Progenitor cell of endocrine pancreas (in vitro differentiated cells): ENCODE results near the gene TDRD12. TPM values are rescaled to one million over a fixed set of nuclear protein-coding genes. Genes with fewer than 3 reads are reported as not detected.

Experiments
- DNase-seq: peaks from one replicate; pipeline ENCODE4 v3.0.0; 2021; ENCODE audit warnings: low spot score; ENCODE audit not compliant: unreplicated experiment
- H3K27ac Mint-ChIP-seq: 2 replicates; pipeline ENCODE4 v1.8.0; 2021; ENCODE audit warnings: mild to moderate bottlenecking, moderate library complexity, mixed read lengths
- H3K27me3 Mint-ChIP-seq: 2 replicates; pipeline ENCODE4 v1.8.0; 2021; ENCODE audit warnings: mixed read lengths
- H3K36me3 Mint-ChIP-seq: 2 replicates; pipeline ENCODE4 v1.8.0; 2022; ENCODE audit warnings: mixed read lengths; ENCODE audit not compliant: insufficient read depth
- H3K4me1 Mint-ChIP-seq: 2 replicates; pipeline ENCODE4 v1.8.0; 2021; ENCODE audit warnings: low read depth, mixed read lengths
- H3K4me3 Mint-ChIP-seq: 2 replicates; pipeline ENCODE4 v1.8.0; 2021; ENCODE audit warnings: low read depth, mild to moderate bottlenecking, moderate library complexity, mixed read lengths
- H3K9me3 Mint-ChIP-seq: 2 replicates; pipeline ENCODE4 v1.8.0; 2021; ENCODE audit warnings: low read depth, mixed read lengths
- total RNA-seq: library from RNA; stranded (reverse); gene quantifications from 2 replicates; pipeline ENCODE4 v1.2.1, GENCODE V29; 2021
- TF ChIP-seq, protein P1 (sequence below): fragments of 200-600 bp; sonication (generic); IDR thresholded peaks from one replicate; pipeline ENCODE4 v1.5.0; 2021; ENCODE audit warnings: antibody characterized with exemption, mild to moderate bottlenecking; ENCODE audit not compliant: unreplicated experiment

TDRD12 gene
- total RNA-seq, 1 donor from 2014 or later = 0.29 TPM

DNA sequence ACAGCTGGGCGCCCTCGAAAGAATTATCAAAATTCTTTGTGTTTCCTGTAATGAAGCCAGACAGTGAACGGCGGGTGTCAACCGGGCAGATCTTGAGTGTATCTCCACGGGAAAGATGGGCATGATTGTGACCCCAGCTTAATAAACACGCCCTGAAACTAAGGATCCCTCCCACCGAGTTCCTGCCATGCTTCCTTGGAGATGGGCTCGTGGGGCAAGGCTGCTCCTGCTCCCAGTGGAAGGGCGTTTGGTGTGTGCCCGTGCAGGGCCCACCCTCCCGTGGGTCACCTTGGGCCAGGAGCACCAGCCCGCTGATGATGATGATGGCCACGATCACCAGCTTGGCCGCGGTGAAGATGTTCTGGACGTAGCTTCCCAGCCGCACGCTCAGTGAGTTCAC is 142.6 kb downstream of the TDRD12 start:
- TF ChIP-seq, protein P1, sequence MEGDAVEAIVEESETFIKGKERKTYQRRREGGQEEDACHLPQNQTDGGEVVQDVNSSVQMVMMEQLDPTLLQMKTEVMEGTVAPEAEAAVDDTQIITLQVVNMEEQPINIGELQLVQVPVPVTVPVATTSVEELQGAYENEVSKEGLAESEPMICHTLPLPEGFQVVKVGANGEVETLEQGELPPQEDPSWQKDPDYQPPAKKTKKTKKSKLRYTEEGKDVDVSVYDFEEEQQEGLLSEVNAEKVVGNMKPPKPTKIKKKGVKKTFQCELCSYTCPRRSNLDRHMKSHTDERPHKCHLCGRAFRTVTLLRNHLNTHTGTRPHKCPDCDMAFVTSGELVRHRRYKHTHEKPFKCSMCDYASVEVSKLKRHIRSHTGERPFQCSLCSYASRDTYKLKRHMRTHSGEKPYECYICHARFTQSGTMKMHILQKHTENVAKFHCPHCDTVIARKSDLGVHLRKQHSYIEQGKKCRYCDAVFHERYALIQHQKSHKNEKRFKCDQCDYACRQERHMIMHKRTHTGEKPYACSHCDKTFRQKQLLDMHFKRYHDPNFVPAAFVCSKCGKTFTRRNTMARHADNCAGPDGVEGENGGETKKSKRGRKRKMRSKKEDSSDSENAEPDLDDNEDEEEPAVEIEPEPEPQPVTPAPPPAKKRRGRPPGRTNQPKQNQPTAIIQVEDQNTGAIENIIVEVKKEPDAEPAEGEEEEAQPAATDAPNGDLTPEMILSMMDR = no peak
- H3K36me3 Mint-ChIP-seq = peaks cover 5% of the 10 kb centered on the region
- no peak overlapping the region for H3K27ac Mint-ChIP-seq
- no peak overlapping the region for H3K4me3 Mint-ChIP-seq
- no peaks in the 10 kb centered on the region for H3K4me1 Mint-ChIP-seq
- no peak for DNase-seq
- H3K9me3 Mint-ChIP-seq = no peaks in the 10 kb centered on the region
- no peaks in the 10 kb centered on the region for H3K27me3 Mint-ChIP-seq

DNA sequence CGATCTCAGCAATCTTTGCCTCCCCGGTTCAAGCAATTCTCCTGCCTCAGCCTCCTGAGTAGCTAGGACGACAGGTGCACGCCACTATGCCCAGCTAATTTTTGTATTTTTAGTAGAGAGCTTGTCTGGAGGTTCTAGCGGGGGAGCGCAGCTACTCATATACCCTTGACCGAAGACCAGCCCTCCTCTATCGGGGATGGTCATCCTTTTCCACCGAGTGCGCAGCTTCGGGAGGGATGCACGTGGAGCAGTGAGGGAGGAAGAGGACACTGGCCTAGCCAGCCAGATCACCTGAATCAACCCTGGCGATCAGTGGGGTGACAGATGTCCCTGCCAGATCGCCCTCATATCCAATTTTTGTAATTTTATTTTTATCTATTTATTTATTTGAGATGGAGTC is 143.2 kb downstream of the TDRD12 start:
- TF ChIP-seq, protein P1 = no peak
- Mint-ChIP-seq H3K9me3 (no peaks in the 10 kb centered on the region), H3K27me3 (no peaks in the 10 kb centered on the region), H3K36me3 (peaks cover 5% of the 10 kb centered on the region), H3K4me3 (no peak overlapping the region), H3K4me1 (no peaks in the 10 kb centered on the region), H3K27ac (no peak overlapping the region)
- no peak for DNase-seq

DNA sequence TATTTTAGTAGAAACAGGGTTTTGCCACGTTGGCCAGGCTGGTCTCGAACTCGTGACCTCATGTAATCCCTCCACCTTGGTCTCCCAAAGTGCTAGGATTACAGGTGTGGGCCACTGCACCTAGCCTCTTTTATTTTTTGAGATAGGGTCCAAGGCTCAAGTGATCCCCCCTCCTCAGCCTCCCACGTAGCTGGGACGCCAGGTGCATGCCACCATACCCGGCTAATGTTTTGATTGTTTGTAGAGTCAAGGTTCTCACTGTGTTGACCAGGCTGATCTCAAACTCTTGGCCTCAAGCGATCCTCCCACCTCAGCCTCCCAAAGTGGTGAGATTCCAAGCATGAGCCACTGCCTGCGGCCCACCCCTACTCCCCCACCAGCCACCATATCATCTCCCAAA is 143.7 kb downstream of the TDRD12 start:
- H3K27ac Mint-ChIP-seq = no peak overlapping the region
- DNase-seq = no peak
- no peaks in the 10 kb centered on the region for H3K9me3 Mint-ChIP-seq
- H3K36me3 Mint-ChIP-seq = peaks cover 5% of the 10 kb centered on the region
- no peaks in the 10 kb centered on the region for H3K4me1 Mint-ChIP-seq
- H3K27me3 Mint-ChIP-seq = no peaks in the 10 kb centered on the region
- H3K4me3 Mint-ChIP-seq = no peak overlapping the region
- TF ChIP-seq, protein P1 = no peak

DNA sequence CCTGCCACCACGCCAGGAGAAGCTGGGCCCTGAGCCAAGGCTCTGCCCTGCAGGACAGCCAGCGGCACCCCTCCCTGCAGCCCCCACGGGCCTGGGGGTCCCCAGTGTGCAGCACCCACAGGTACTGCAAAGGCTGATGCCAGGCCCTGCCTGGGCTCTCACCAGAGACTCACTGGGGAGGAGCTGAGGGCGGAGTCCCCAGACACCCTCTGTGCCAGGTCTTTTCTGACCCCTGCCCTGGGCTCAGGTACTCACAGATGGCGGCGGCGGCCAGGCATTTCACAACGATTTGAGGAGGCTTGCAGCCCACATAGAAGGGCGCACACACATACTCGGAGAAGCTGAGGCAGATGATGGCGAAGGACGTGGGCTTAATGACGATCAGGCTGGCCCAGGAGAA is 144.3 kb downstream of the TDRD12 start:
- no peak for DNase-seq
- Mint-ChIP-seq H3K27ac (no peak overlapping the region), H3K9me3 (no peaks in the 10 kb centered on the region), H3K27me3 (no peaks in the 10 kb centered on the region), H3K4me3 (no peak overlapping the region), H3K4me1 (no peaks in the 10 kb centered on the region), H3K36me3 (peaks cover 5% of the 10 kb centered on the region)
- TF ChIP-seq, protein P1 = no peak

DNA sequence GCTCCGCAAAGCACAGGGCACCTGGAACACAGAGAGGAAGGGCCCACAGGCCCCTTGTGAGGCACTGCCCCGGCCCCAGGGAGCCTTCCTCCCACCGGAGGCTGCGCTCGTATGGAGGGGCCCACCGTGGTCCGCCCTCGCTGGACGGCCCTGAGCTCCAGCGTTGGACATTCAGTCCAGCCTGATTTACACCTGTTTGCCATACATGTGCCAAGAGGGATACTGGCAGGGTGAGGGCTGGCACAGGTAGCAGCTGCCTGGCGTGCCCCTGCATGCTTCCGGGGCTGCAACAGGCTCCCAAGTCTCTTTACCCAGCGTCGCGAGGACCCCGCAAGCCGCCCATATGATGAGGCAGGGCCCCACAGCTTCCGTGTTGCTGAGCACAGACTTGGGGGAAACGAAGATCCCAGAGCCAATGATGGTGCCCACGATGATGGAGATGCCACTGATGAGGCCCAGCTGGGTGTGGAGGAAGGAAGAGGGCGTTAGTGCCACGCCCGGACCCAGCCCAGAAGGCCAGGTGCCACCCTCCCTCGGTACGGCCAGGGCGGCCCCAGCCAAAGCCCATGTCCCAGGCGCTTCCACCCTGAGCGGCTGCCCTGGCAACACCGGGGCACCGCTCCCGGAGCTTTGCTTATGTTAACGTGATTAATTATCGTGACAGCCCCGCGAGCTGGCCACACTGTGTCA is 144.9 kb downstream of the TDRD12 start:
- Mint-ChIP-seq H3K4me3 (no peak overlapping the region), H3K9me3 (no peaks in the 10 kb centered on the region), H3K27ac (no peak overlapping the region), H3K27me3 (no peaks in the 10 kb centered on the region), H3K36me3 (peaks cover 5% of the 10 kb centered on the region), H3K4me1 (peaks cover under 1% of the 10 kb centered on the region)
- TF ChIP-seq, protein P1 = no peak
- DNase-seq = no peak
